ENCODE results near the gene TP73. TPM values are rescaled to one million over a fixed set of nuclear protein-coding genes. Genes with fewer than 3 reads are reported as not detected.

Gene TP73
- total RNA-seq, 1 experiment from 2014 or later = 19.2 TPM

DNA sequence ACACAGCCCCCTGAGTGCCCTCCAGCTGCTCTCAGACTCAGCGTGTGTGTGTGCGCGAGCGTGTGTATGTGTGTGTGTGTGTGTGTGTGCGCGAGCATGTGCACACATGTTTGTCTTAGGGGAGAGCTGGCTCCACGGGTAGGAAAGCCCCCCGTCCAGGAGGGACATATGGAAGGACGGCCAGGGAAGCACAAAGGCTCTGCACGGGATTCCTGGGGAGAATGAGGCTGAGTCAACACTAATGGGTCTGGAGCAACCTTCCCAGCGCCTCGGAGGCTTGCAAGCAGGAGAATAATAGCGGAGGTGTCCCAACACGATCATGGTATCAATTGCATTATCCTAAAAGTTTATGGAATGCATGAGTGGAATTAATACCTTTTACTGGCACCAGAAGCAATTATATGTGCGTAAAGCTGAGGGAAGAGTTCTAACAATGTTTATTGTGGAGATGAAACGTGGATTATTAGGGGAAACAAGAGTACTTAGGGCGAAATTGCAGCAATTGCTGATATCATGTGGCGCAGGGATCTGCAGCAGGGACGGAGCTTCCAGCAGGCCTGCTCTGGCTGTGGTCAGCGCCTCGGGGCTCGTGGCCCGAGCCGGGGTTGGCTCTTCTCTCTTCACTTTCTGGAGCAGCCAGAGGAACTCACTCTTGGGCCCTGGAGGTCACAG, 59.6 kb downstream of the TP73 start:
- BruUV-seq (replicated peaks) = no TSS peak
- no peaks in the 10 kb centered on the region for H3K36me3 ChIP-seq (ENCODE audit: control insufficient read depth in 1 of 2, insufficient read depth in 2 of 2, low read length in 2 of 2)
- TF ChIP-seq JUND (IDR thresholded peaks at IDR 0.05) = no peak
- no peak for TF ChIP-seq EZH2 (IDR thresholded peaks at IDR 0.05)
- H2AFZ ChIP-seq (ENCODE audit: low read depth, low read length, poor library complexity, severe bottlenecking) = no peak overlapping the region
- no peak overlapping the region for H3K9ac ChIP-seq (ENCODE audit: low read length)
- H3K4me3 ChIP-seq (replicated peaks in 1 of 2; ENCODE audit: low read depth in 1 of 2, low read length in 2 of 2) = no peak overlapping the region
- no peaks in the 10 kb centered on the region for H3K9me2 ChIP-seq (ENCODE audit: insufficient read depth)
- DNase-seq (ENCODE audit: low read depth, low spot score) (no peak), ATAC-seq (no peak)
- CTCF ChIA-PET = interaction anchor here (0.9 kb wide), 1 partner anchor 13 kb away, joined by 3 read pairs; no protein-coding TSS in a partner anchor
- no peak overlapping the region for H3K27ac ChIP-seq (ENCODE audit: low read depth, low read length)
- RAD21 ChIA-PET (ENCODE audit: low non-redundant PET in 1 of 2, low total read pairs in 2 of 2, uncharacterized antibody in 2 of 2, unreplicated experiment in 2 of 2) = no interaction called here
- no peaks in the 10 kb centered on the region for H3K4me1 ChIP-seq (ENCODE audit: control insufficient read depth in 1 of 2, insufficient read depth in 2 of 2, low read length in 2 of 2)
- H3K27me3 ChIP-seq (ENCODE audit: insufficient read depth, low read length) = no peaks in the 10 kb centered on the region
- no peaks in the 10 kb centered on the region for H3K9me3 ChIP-seq (ENCODE audit: control insufficient read depth in 1 of 2, insufficient read depth in 1 of 2, low read depth in 1 of 2, low read length in 2 of 2)
- intact Hi-C loops (cut with micrococcal nuclease) = no loop called here
- H3K79me2 ChIP-seq (ENCODE audit: insufficient read depth, low read length) = no peaks in the 10 kb centered on the region
- no peak overlapping the region for H3K4me2 ChIP-seq (ENCODE audit: low read length)
- no peaks in the 10 kb centered on the region for H4K20me1 ChIP-seq (ENCODE audit: insufficient read depth)
- POLR2A ChIA-PET = no interaction called here

DNA sequence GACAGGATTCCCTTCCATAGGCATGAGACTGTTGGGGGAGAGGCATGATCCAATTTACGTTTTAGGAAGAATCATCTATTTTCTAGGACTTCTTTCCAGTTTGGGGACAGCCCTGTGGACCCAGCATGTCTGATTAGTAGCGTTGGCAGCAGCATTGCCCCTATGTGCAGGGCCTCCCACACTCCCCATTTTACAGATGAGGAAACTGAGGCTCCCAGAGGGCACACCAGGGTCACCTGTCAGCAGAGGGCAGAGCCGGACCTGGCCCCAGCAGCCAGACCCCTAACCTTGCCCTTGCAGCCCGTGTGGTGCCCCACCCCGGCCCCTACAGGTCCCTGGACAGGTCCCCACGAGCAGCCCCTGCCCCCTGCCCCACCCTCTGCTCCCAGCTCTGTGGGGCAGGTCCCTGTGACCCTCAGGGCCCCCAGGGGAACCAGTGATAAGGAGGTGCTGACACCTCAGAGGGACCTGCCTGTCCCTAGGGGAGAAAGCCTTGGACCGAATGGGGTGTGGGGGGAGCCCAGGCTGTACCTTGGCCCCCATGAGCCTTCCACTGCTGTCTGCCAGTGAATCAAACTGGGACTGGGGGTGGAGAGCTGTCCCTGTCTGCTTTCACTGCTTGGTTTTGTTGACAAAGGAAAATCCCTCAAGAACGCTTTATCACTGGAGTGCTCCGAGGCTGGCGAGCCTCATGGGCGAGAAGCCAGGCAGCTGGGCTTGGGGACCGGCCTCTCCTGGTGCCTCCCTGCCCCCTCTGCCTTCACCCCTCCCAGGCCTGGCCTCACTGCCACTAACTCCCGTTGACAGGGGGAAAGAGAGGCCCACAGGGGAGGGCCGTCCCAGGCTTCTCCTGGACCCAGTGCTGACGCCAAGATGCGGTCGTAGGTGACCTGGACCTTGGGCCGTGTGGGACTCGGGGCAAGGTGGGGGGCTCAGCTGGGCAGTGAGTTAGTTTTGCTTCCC, 60.5 kb downstream of the TP73 start:
- CTCF ChIA-PET = interaction anchor here (0.9 kb wide), 1 partner anchor 12 kb away, joined by 3 read pairs; no protein-coding TSS in a partner anchor
- Histone ChIP-seq H3K4me2 (ENCODE audit: low read length) (no peak overlapping the region), H3K27me3 (ENCODE audit: insufficient read depth, low read length) (no peaks in the 10 kb centered on the region), H3K9ac (ENCODE audit: low read length) (no peak overlapping the region), H3K79me2 (ENCODE audit: insufficient read depth, low read length) (no peaks in the 10 kb centered on the region), H2AFZ (ENCODE audit: low read depth, low read length, poor library complexity, severe bottlenecking) (no peak overlapping the region), H4K20me1 (ENCODE audit: insufficient read depth) (no peaks in the 10 kb centered on the region), H3K4me3 (replicated peaks in 1 of 2; ENCODE audit: low read depth in 1 of 2, low read length in 2 of 2) (no peak overlapping the region), H3K9me3 (ENCODE audit: control insufficient read depth in 1 of 2, insufficient read depth in 1 of 2, low read depth in 1 of 2, low read length in 2 of 2) (no peaks in the 10 kb centered on the region), H3K27ac (ENCODE audit: low read depth, low read length) (no peak overlapping the region), H3K9me2 (ENCODE audit: insufficient read depth) (no peaks in the 10 kb centered on the region), H3K36me3 (ENCODE audit: control insufficient read depth in 1 of 2, insufficient read depth in 2 of 2, low read length in 2 of 2) (no peaks in the 10 kb centered on the region), H3K4me1 (ENCODE audit: control insufficient read depth in 1 of 2, insufficient read depth in 2 of 2, low read length in 2 of 2) (no peaks in the 10 kb centered on the region)
- no peak for TF ChIP-seq MAX (IDR thresholded peaks at IDR 0.05)
- no peak for TF ChIP-seq CEBPB (IDR thresholded peaks at IDR 0.05; ENCODE audit: low read depth)
- no peak for TF ChIP-seq FOSL1 (IDR thresholded peaks at IDR 0.05; ENCODE audit: low read depth)
- TF ChIP-seq SRF (IDR thresholded peaks at IDR 0.05; ENCODE audit: low read depth) = no peak
- TF ChIP-seq, protein P1, sequence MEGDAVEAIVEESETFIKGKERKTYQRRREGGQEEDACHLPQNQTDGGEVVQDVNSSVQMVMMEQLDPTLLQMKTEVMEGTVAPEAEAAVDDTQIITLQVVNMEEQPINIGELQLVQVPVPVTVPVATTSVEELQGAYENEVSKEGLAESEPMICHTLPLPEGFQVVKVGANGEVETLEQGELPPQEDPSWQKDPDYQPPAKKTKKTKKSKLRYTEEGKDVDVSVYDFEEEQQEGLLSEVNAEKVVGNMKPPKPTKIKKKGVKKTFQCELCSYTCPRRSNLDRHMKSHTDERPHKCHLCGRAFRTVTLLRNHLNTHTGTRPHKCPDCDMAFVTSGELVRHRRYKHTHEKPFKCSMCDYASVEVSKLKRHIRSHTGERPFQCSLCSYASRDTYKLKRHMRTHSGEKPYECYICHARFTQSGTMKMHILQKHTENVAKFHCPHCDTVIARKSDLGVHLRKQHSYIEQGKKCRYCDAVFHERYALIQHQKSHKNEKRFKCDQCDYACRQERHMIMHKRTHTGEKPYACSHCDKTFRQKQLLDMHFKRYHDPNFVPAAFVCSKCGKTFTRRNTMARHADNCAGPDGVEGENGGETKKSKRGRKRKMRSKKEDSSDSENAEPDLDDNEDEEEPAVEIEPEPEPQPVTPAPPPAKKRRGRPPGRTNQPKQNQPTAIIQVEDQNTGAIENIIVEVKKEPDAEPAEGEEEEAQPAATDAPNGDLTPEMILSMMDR (IDR thresholded peaks at IDR 0.05 in 2 of 3, conservative IDR thresholded peaks at IDR 0.05 in 1 of 3; ENCODE audit: borderline replicate concordance in 1 of 3, insufficient read depth in 1 of 3, low read depth in 2 of 3, low read length in 2 of 3) = no peak
- TF ChIP-seq EZH2phosphoT487 (IDR thresholded peaks at IDR 0.05; ENCODE audit: borderline replicate concordance) = no peak
- TF ChIP-seq JUND (IDR thresholded peaks at IDR 0.05) = no peak
- no TSS peak for BruUV-seq (replicated peaks)
- DNase-seq (ENCODE audit: low read depth, low spot score) (no peak), ATAC-seq (no peak)
- POLR2A ChIA-PET = no interaction called here
- intact Hi-C loops (cut with micrococcal nuclease) = no loop called here
- RAD21 ChIA-PET (ENCODE audit: low non-redundant PET in 1 of 2, low total read pairs in 2 of 2, uncharacterized antibody in 2 of 2, unreplicated experiment in 2 of 2) = no interaction called here
